ENCODE measurements around the gene ADPGK.

The ADPGK gene

DNA sequence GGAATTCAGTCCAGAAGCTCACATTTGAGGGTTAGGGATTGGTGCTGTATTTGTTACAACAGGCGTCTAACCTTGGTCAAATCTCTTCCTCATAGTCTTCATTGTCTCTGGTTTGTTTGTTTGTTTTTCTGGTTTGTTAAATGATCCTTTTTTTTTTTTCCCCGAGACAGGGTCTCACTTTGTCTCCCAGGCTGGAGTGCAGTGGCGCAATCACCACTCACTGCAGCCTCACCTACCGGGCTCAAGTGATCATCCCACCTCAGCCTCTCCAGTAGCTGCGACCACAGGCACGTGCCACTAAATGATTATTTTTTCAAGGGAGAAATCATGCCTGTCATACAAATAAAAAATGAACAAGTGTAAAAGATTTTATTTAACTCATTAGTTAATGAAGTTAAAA lies 14.3 kb upstream of the ADPGK start:
- Mint-ChIP-seq H3K36me3 (ENCODE audit: low read depth) (no peaks in the 10 kb centered on the region), H3K27me3 (peaks cover 48% of the 10 kb centered on the region), H3K27ac (no peak overlapping the region)

DNA sequence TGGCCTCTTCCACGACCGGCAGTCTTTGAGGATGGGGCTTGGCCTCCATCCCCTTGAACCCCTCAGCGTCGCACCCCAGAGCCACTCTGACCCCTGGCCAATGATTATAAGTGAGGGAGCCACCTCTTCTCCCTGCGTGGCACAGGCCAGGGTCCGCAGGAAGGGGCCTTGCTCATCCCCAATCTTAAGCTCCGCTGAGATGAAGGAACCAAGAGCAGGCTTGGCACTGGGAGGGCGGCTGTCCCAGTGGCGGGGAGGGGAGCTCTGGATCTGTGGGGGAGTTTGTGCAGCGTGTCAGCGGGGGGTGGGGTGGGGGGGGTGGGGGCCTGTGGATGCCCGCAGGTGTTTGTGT lies 13.8 kb upstream of the ADPGK start:
- Mint-ChIP-seq H3K36me3 (ENCODE audit: low read depth) (no peaks in the 10 kb centered on the region), H3K27ac (peak overlapping the region; percentile 24), H3K9me3 (no peaks in the 10 kb centered on the region), H3K4me1 (ENCODE audit: low read depth) (peaks cover 11% of the 10 kb centered on the region), H3K4me3 (peak overlapping the region; percentile 77), H3K27me3 (peaks cover 48% of the 10 kb centered on the region)
- DNase-seq: no peak

More for the DNA sequence above, 14.3 kb upstream of the ADPGK start:
- DNase-seq: no peak
- H3K9me3 Mint-ChIP-seq: no peaks in the 10 kb centered on the region
- peak overlapping the region; percentile 29 for H3K4me3 Mint-ChIP-seq
- H3K4me1 Mint-ChIP-seq (ENCODE audit: low read depth): peaks cover 11% of the 10 kb centered on the region

DNA sequence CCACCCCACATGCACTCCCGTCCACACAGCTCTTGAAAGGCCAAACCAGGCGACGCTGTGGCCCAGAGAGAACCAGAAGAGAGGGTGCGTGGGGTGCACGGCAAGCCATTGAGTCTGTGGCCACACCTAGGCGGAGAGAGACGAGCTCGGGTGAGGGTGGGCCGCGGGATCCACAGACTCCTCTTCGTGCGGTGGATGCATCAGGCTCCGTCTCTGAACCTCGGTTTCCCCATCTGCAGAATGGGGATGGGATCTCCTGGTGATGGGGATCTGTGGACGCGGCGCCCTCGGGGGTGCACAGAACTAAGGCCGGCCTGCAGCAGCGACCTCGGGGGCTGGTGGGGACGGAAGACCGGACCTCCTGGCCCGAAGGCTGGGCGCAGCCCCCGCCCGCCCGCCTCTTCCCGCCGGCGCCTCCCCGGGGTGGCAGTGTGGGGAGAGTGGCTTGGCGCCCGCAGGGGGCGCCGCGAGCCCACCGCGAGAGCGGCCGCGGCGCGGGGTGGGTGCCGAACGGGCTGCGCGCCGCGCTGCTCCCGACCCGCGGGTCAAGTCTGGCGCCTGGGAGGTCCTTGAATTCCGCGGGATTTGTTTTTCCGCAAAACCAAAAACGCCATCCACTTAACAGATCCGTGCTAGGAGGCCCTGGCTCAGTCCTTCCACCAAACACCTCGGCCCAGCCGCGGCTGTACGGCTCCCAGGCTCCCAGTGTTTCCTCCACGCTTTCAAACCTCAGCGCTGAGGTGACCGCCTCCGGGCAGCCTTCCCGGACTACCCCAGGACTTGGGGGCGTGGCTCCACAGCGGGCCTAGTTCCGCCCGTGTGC lies 13.2 kb upstream of the ADPGK start:
- H3K4me3 Mint-ChIP-seq: peak overlapping the region; percentile 77
- H3K9me3 Mint-ChIP-seq: no peaks in the 10 kb centered on the region
- H3K4me1 Mint-ChIP-seq (ENCODE audit: low read depth): peaks cover 11% of the 10 kb centered on the region
- peak; percentile 69 for DNase-seq
- peaks cover 42% of the 10 kb centered on the region for H3K27me3 Mint-ChIP-seq
- H3K27ac Mint-ChIP-seq: peak overlapping the region; percentile 45
- no peaks in the 10 kb centered on the region for H3K36me3 Mint-ChIP-seq (ENCODE audit: low read depth)

DNA sequence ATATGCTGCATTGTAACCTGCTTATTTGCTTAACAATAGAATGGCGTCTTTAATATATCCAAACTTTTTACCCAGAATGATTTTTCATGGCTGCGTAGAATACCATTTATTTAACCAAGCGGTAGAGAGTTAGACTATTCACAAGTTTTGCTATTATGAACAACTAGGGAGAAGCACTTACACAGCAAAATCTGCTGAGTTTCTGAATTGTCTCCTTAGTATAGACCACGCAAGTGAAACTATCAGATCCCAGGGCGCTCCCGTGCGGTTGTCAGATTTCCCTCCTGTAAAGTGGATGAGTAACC lies 12.6 kb upstream of the ADPGK start:
- no peaks in the 10 kb centered on the region for H3K9me3 Mint-ChIP-seq
- peaks cover 11% of the 10 kb centered on the region for H3K4me1 Mint-ChIP-seq (ENCODE audit: low read depth)
- H3K36me3 Mint-ChIP-seq (ENCODE audit: low read depth): no peaks in the 10 kb centered on the region
- peak overlapping the region; percentile 45 for H3K27ac Mint-ChIP-seq
- peak overlapping the region; percentile 75 for H3K4me3 Mint-ChIP-seq
- no peak for DNase-seq
- peaks cover 37% of the 10 kb centered on the region for H3K27me3 Mint-ChIP-seq

DNA sequence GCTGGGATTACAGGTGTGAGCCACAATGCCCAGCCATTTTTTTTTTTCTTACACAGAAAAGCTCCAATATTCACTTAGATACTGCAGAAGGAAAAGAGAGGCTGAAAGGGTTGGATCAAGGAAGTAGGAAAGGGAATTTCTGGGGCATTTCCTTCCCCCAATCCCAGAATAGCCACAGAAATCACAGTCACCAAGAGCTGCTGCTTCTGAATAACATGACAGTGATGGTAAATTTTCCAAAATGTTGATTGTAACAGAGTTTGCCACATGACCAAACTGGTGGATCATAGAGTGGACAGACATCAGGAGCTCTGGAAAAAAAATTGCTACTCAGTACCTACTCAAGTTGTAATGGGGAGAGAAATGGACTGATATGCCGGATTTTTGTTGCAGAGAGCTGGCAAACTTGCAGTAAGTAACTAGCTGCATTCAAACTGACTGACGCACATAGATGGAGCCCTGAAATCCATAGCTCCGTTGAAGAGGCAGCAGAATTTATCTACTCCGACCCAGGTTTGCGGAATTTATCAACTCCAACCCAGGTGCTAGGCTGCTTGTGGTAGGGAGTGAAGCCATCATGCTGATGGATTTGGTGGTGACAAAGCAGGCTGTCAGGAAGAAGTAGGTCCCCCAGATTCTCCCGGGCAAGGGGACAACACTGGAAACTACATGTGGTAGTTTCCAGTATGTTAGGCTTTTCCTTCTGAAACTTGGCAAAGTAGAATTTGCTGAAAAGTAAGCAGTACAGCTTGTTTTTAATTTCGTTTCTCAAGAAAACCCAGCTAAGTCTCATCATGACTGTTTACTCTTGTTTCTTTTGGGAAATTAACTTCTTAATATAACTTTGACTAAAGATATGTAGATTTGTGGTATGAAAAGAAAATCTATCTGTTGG lies 10.5 kb upstream of the ADPGK start:
- no peak for DNase-seq
- peaks cover 22% of the 10 kb centered on the region for H3K27me3 Mint-ChIP-seq
- H3K4me3 Mint-ChIP-seq: no peak overlapping the region
- no peak overlapping the region for H3K27ac Mint-ChIP-seq
- no peaks in the 10 kb centered on the region for H3K36me3 Mint-ChIP-seq (ENCODE audit: low read depth)
- no peaks in the 10 kb centered on the region for H3K9me3 Mint-ChIP-seq
- H3K4me1 Mint-ChIP-seq (ENCODE audit: low read depth): peaks cover 11% of the 10 kb centered on the region

DNA sequence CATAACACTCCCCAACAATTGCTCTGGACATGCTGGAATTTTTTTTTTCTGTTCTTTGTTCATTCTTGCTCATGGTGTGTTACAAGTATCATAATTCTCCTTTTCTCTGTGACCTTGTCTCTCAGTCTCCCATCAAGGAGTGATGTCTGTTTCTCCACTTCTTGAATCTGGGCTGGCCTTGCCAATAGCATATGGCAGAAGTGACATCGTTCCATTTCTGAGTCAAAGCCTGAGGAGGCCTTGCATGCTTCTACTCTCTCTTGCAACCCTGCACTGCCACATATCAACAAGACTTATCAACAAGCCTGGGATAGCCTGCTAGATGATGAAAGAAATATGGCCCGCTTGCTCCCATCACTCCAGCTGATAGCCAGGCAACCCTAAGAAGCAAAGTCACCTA lies 8.9 kb upstream of the ADPGK start:
- no peak overlapping the region for H3K4me3 Mint-ChIP-seq
- no peaks in the 10 kb centered on the region for H3K36me3 Mint-ChIP-seq (ENCODE audit: low read depth)
- no peak overlapping the region for H3K27ac Mint-ChIP-seq
- H3K4me1 Mint-ChIP-seq (ENCODE audit: low read depth): peaks cover 16% of the 10 kb centered on the region
- no peak for DNase-seq
- H3K9me3 Mint-ChIP-seq: no peaks in the 10 kb centered on the region
- peaks cover 16% of the 10 kb centered on the region for H3K27me3 Mint-ChIP-seq

DNA sequence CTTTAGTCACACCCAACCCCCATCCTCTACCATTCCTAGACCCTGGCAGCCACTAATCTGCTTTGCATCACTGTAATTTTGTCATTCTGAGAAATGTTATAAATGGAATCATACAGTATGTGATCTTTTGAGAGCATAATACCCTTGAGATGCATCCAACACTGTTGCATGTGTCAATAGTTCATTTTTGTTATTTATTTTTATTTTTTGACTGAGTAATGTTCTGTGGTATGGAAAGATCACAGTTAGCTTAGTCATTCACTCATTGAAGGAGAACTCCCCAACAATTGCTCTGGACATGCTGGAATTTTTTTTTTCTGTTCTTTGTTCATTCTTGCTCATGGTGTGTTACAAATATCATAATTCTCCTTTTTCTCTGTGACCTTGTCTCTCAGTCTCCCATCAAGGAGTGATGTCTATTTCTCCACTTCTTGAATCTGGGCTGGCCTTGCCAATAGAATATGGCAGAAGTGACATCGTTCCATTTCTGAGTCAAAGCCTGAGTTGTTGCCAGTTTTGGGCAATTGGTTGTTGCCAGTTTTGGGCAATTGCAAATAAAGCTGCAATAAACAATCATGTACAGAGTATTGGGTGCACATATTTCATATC lies 6.8 kb upstream of the ADPGK start:
- H3K4me1 Mint-ChIP-seq (ENCODE audit: low read depth): peaks cover 26% of the 10 kb centered on the region

DNA sequence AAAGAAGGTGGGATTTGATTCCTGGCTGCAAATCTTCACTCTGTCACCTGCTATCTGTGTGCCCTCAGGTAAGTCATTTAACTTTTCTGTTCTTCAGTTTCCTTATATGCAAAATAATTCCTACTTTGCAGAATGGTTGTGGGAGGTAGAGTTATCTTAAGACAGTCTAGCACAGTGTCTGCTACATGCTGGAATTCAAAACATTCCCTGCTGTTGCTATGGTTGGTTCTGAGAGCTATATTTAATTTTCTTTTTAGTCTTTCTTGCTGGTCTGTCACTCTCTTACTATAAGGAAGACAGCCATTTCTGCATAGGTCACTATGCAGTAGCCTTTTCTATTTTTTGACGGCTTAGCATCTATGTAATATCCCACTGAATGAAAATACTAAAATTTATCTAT lies 4.0 kb upstream of the ADPGK start:
- no peak overlapping the region for H3K4me3 Mint-ChIP-seq
- DNase-seq: no peak
- H3K27ac Mint-ChIP-seq: no peak overlapping the region
- H3K9me3 Mint-ChIP-seq: no peaks in the 10 kb centered on the region
- no peaks in the 10 kb centered on the region for H3K27me3 Mint-ChIP-seq
- peaks cover 6% of the 10 kb centered on the region for H3K36me3 Mint-ChIP-seq (ENCODE audit: low read depth)
- peaks cover 40% of the 10 kb centered on the region for H3K4me1 Mint-ChIP-seq (ENCODE audit: low read depth)

More for the DNA sequence above, 6.8 kb upstream of the ADPGK start:
- Mint-ChIP-seq H3K36me3 (ENCODE audit: low read depth) (no peaks in the 10 kb centered on the region), H3K4me3 (no peak overlapping the region), H3K9me3 (no peaks in the 10 kb centered on the region), H3K27ac (no peak overlapping the region), H3K27me3 (peaks cover 3% of the 10 kb centered on the region)
- no peak for DNase-seq

DNA sequence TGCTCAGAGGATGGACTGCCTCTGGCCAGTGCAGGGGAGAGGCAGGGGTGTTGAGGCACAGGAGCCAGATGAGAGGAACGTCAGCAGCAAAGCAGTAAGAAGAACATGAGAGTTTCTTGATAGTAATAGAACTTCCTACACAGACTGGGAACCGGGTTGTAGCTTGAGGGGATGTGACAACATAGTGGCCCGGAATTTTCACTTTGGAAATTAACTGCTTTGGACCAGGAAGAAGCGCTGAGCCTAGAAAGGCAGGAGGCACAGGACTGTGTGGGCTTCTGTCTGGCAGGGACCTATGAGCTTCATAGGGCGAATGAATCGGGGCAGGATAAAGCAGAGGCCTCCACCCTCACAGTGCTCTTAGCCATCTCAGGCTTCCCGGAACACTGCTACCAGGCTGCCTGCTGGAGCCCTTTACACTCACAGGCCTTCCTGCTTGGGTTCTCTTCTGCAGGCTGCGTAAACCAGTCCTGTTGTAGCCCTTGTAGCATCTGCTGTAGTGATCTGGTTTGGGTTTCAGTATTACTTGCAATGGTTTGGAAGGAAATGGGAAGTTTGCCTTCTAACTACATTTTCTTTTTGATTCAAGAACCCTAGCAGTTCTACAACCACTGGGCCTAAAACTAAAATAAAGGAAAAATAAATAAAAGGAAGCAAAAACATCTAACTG lies 3.3 kb upstream of the ADPGK start:
- Mint-ChIP-seq H3K9me3 (no peaks in the 10 kb centered on the region), H3K4me3 (no peak overlapping the region), H3K36me3 (ENCODE audit: low read depth) (peaks cover 10% of the 10 kb centered on the region), H3K27ac (peak overlapping the region; percentile 55), H3K27me3 (no peaks in the 10 kb centered on the region), H3K4me1 (ENCODE audit: low read depth) (peaks cover 44% of the 10 kb centered on the region)
- DNase-seq: peak; percentile 30

DNA sequence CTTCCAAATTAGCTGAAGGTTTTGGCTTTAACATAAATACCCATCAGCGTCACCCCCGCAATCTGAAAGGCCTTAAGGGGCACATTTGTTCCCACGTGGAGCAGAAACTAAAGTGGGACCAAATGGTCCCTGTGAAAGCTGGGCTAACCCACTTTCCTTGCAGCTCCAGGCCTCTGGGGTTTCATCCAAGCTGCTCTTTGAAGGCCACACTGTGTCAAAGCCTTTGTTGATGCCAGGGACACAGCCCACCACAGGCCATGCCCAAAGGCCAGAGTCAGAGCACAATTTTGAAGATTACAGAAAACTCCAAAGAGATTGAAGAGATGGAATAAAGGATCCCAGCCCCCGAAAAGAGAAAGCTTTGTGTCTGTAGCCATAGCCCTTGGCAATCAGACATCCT lies 2.7 kb upstream of the ADPGK start:
- H3K36me3 Mint-ChIP-seq (ENCODE audit: low read depth): peaks cover 15% of the 10 kb centered on the region

DNA sequence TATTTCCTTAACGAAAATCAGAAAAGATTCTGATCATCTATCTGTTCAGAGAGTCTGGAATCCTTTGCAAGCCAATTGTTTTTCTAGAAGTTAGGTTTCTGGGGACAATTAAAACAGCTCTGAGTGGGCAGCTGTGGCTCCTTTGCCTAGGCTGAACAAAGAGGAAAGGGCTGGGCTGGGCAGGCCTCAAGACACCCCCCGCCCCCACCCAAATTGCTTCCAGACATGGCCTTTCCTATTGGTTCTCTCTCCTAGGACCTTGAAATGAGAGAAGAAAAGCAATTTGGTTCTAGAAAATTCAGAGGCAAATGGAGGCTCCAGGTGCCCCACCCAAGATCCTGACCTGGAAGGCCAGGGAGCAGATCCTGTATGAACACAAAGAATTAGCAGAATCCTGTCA lies 2.3 kb upstream of the ADPGK start:
- Mint-ChIP-seq H3K4me3 (no peak overlapping the region), H3K27ac (peak overlapping the region; percentile 97)

More for the DNA sequence above, 2.7 kb upstream of the ADPGK start:
- Mint-ChIP-seq H3K4me3 (no peak overlapping the region), H3K27me3 (no peaks in the 10 kb centered on the region), H3K27ac (peak overlapping the region; percentile 55), H3K9me3 (no peaks in the 10 kb centered on the region), H3K4me1 (ENCODE audit: low read depth) (peaks cover 50% of the 10 kb centered on the region)
- DNase-seq: no peak

DNA sequence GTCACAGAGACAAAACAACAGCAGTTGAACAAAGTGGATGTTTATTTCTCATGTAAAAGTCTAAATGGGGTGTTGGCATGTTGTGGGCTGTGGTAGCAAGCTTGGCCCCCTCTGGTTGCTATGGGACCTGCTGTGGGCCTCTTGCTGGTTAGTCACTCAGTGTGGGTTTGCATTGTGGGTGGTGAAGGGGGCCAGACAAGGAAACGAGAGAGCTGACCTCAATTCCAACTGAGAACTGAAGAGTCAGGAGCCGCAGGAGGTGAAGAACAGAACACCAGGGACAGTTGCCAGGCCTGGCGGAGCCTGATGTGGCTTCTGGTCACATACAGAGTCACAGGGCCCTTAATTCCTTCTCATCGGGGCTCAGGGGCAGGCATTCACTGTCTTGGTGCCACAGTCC lies 1.9 kb upstream of the ADPGK start:
- peak overlapping the region; percentile 87 for H3K4me3 Mint-ChIP-seq

More for the DNA sequence above, 2.3 kb upstream of the ADPGK start:
- Mint-ChIP-seq H3K9me3 (no peaks in the 10 kb centered on the region), H3K4me1 (ENCODE audit: low read depth) (peaks cover 54% of the 10 kb centered on the region), H3K27me3 (no peaks in the 10 kb centered on the region), H3K36me3 (ENCODE audit: low read depth) (peaks cover 19% of the 10 kb centered on the region)
- DNase-seq: no peak

DNA sequence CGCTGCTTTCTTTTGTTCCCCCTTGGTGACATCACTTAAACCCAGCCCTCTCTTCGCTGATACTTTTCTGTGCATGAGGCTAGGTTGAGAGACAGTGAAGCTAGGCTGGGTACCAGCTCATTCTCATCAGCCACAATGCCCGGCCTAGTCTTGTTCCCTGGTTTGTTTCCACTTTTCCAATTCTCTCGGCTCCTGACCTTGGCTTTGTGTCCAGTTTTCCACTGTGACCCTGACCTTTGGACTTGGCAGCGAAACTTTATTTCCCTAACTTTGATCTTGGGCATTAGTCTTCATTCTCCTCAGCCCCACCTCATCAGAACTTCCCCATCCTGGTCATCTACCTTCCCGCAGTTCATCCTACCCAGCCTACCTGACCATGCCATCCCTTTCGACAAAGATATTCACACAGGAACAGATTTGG lies 908 bp upstream of the ADPGK start:
- H3K9me3 Mint-ChIP-seq: no peaks in the 10 kb centered on the region
- no peak for DNase-seq
- H3K27ac Mint-ChIP-seq: peak overlapping the region; percentile 97
- H3K27me3 Mint-ChIP-seq: no peaks in the 10 kb centered on the region
- peak overlapping the region; percentile 87 for H3K4me3 Mint-ChIP-seq
- H3K4me1 Mint-ChIP-seq (ENCODE audit: low read depth): peaks cover 68% of the 10 kb centered on the region
- H3K36me3 Mint-ChIP-seq (ENCODE audit: low read depth): peaks cover 33% of the 10 kb centered on the region

More for the DNA sequence above, 1.9 kb upstream of the ADPGK start:
- Mint-ChIP-seq H3K4me1 (ENCODE audit: low read depth) (peaks cover 58% of the 10 kb centered on the region), H3K36me3 (ENCODE audit: low read depth) (peaks cover 24% of the 10 kb centered on the region), H3K9me3 (no peaks in the 10 kb centered on the region), H3K27ac (peak overlapping the region; percentile 97), H3K27me3 (no peaks in the 10 kb centered on the region)
- peak; percentile 56 for DNase-seq

DNA sequence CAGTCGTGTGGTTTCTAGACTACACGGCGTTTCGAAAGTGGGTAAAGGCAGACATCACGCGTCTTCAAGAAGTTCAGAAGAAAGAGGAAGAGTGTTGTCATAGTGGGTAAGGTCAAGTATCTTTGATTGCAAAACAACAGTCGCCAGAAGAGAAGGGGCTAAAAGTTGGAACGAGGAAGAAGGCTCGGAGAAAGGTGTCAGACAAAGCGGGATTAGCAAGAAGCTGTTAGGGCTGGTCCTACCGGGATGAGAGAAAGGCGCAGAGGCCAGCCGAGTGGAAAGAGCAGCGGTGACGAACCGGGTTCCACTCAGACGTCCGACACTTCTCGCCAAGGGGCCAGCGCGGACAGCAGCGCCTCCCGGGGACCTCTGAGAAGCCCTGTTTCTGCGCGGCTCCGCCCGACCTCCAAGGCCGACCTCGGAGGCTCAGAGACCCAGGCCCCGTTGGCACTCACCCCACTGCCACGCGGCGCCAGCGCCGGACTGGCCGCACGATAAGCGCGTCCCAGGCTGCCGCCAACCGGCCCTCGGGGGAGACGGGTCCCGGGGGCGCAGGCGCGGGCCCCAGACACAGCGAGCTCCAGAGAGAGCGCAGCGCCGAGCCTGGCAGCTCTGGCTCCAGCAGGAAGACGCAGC lies 436 bp downstream of the ADPGK start:
- Mint-ChIP-seq H3K36me3 (ENCODE audit: low read depth) (peaks cover 45% of the 10 kb centered on the region), H3K27me3 (no peaks in the 10 kb centered on the region)

More for the DNA sequence above, 436 bp downstream of the ADPGK start:
- no peak for DNase-seq
- Mint-ChIP-seq H3K4me3 (peak overlapping the region; percentile 87), H3K27ac (peak overlapping the region; percentile 97), H3K9me3 (no peaks in the 10 kb centered on the region), H3K4me1 (ENCODE audit: low read depth) (peaks cover 78% of the 10 kb centered on the region)

Data from activated T-cell treated with anti-CD3 and anti-CD28 coated beads, Interleukin-2, amount 50 U/mL, for 24 hours (primary cell).